HCT116 (cell line): Measurements from ENCODE around the gene ADAMTS9. TPM values are rescaled to one million over a fixed set of nuclear protein-coding genes. Genes with fewer than 3 reads are reported as not detected.

Source experiments
- ATAC-seq: fragments of 200-7000 bp; cut with Tn5 transposase; 2 replicates; pipeline ENCODE4 v1.9.1; 2020; ENCODE audit warnings: mild to moderate bottlenecking, moderate library complexity
- BruUV-seq: library from RNA; stranded (reverse); fragments of 400-500 nt; replicated peaks from 2 replicates; lab custom pipeline; 2021; lab: Mats Ljungman, UMichigan
- CTCF ChIA-PET: fragments of 300-600 bp; sonication (Branson Sonifier 250); formaldehyde crosslinking; loops from one replicate; lab custom pipeline; 2021; ENCODE audit warnings: antibody characterized with exemption; lab: Charles Lee
- POLR2A ChIA-PET: fragments of 300-600, 350-600 bp; sonication (Branson Sonifier 250); formaldehyde crosslinking; loops from one replicate; lab custom pipeline; 2021; ENCODE audit warnings: antibody characterized with exemption; lab: Charles Lee
- RAD21 ChIA-PET, 2 experiments: fragments of 300-600 bp; sonication (Branson Sonifier 250); formaldehyde crosslinking; loops; one replicate each; lab custom pipeline; 2023; ENCODE audit warnings: low total read pairs in 2 of 2; ENCODE audit not compliant: uncharacterized antibody in 2 of 2, unreplicated experiment in 2 of 2, low non-redundant PET in 1 of 2; lab: Charles Lee
- DNase-seq: peaks from one replicate; pipeline ENCODE4 v3.0.0-alpha.2; 2010; ENCODE audit warnings: low read depth, low spot score
- H2AFZ ChIP-seq: fragments of 200-600 bp; shearing (Covaris generic), sonication (generic); 2 replicates; pipeline ENCODE4 v1.6.1; 2017; ENCODE audit warnings: low read depth, mixed run types, mixed read lengths, antibody characterized with exemption, low read length; ENCODE audit not compliant: poor library complexity, severe bottlenecking
- H3K27ac ChIP-seq: 2 replicates; pipeline ENCODE4 v1.5.1; 2012; ENCODE audit warnings: low read depth, low read length
- H3K27me3 ChIP-seq: fragments of 200-600 bp; sonication (generic); 2 replicates; pipeline ENCODE4 v1.6.1; 2016; ENCODE audit warnings: mixed run types, low read length, mixed read lengths; ENCODE audit not compliant: insufficient read depth
- H3K36me3 ChIP-seq, 2 experiments: fragments of 200-500 bp in 1 of 2; fragments of 200-600 bp in 1 of 2; sonication (Bioruptor generic) in 1 of 2; sonication (generic) in 1 of 2; 2 replicates each; pipeline versions ENCODE4 v1.5.1 to v1.6.1; 2014 to 2016; ENCODE audit warnings: low read length in 2 of 2, inconsistent platforms in 1 of 2, mixed read lengths in 1 of 2, mixed run types in 1 of 2; ENCODE audit not compliant: insufficient read depth in 2 of 2, control insufficient read depth in 1 of 2
- H3K4me1 ChIP-seq, 2 experiments: fragments of 200-600 bp in 1 of 2; sonication (generic) in 1 of 2; 2 replicates each; pipeline versions ENCODE4 v1.5.1 to v1.6.1; 2012 to 2017; ENCODE audit warnings: low read length in 2 of 2, inconsistent platforms in 1 of 2, mild to moderate bottlenecking in 1 of 2, mixed read lengths in 1 of 2, mixed run types in 1 of 2, moderate library complexity in 1 of 2; ENCODE audit not compliant: insufficient read depth in 2 of 2, control insufficient read depth in 1 of 2
- H3K4me2 ChIP-seq: fragments of 200-600 bp; sonication (generic); 2 replicates; pipeline ENCODE4 v1.6.1; 2017; ENCODE audit warnings: mixed run types, low read length, mixed read lengths
- H3K4me3 ChIP-seq, 2 experiments: fragments of 200-600 bp in 1 of 2; sonication (generic) in 1 of 2; replicated peaks in 1 of 2; 2 replicates each; pipeline ENCODE4 v1.5.1; 2011 to 2016; ENCODE audit warnings: low read length in 2 of 2, control low read depth in 1 of 2, low read depth in 1 of 2, mild to moderate bottlenecking in 1 of 2, mixed read lengths in 1 of 2, mixed run types in 1 of 2
- H3K79me2 ChIP-seq: fragments of 200-600 bp; sonication (generic); 2 replicates; pipeline ENCODE4 v1.6.1; 2017; ENCODE audit warnings: mild to moderate bottlenecking, mixed run types, low read length, moderate library complexity, mixed read lengths; ENCODE audit not compliant: insufficient read depth
- H3K9ac ChIP-seq: fragments of 200-600 bp; sonication (generic); 2 replicates; pipeline ENCODE4 v1.6.1; 2016; ENCODE audit warnings: low read length, mixed read lengths
- H3K9me2 ChIP-seq: fragments of 200-600 bp; sonication (generic), shearing (Covaris generic); 2 replicates; pipeline ENCODE4 v1.6.1; 2017; ENCODE audit warnings: mixed run types, mild to moderate bottlenecking, moderate library complexity; ENCODE audit not compliant: insufficient read depth
- H3K9me3 ChIP-seq, 2 experiments: fragments of 200-500 bp in 1 of 2; fragments of 200-600 bp in 1 of 2; sonication (Bioruptor generic) in 1 of 2; sonication (generic) in 1 of 2; 2 replicates each; pipeline ENCODE4 v1.6.1; 2014 to 2017; ENCODE audit warnings: low read length in 2 of 2, mixed read lengths in 2 of 2, inconsistent platforms in 1 of 2, low read depth in 1 of 2, mild to moderate bottlenecking in 1 of 2, mixed run types in 1 of 2, moderate library complexity in 1 of 2; ENCODE audit not compliant: control insufficient read depth in 1 of 2, insufficient read depth in 1 of 2
- H4K20me1 ChIP-seq: fragments of 200-600 bp; sonication (generic), shearing (Covaris generic); 2 replicates; pipeline ENCODE4 v1.6.1; 2017; ENCODE audit warnings: mixed run types, mild to moderate bottlenecking, moderate library complexity; ENCODE audit not compliant: insufficient read depth
- JUND ChIP-seq: IDR thresholded peaks from 2 replicates; pipeline ENCODE4 v1.6.1; 2012
- SIN3A ChIP-seq: IDR thresholded peaks from 2 replicates; pipeline ENCODE4 v1.6.1; 2012; ENCODE audit warnings: low read depth
- ZNF274 ChIP-seq: fragments of 200-500 bp; sonication (Bioruptor generic); IDR thresholded peaks from 2 replicates; pipeline ENCODE4 v1.6.1; 2014; ENCODE audit warnings: mild to moderate bottlenecking, low read depth, low read length, inconsistent platforms
- intact Hi-C: fragments of 100-400 bp; cut with micrococcal nuclease; formaldehyde crosslinking; loops from 2 replicates; pipeline ENCODE4 v1.10.0; 2022
- total RNA-seq: library from RNA; stranded (reverse); gene quantifications from one replicate; pipeline ENCODE4 v1.2.1, GENCODE V29; 2021; ENCODE audit not compliant: unreplicated experiment

The ADAMTS9 gene
- total RNA-seq, 1 experiment from 2014 or later: 0.05 TPM

GRCh38 chr3:64489361-64490044 lies 198.3 kb downstream of the ADAMTS9 start:
- Histone ChIP-seq H4K20me1 (no peaks in the 10 kb centered on the region), H3K4me2 (no peak overlapping the region), H3K9me2 (no peaks in the 10 kb centered on the region), H3K27ac (no peak overlapping the region), H3K4me3 (no peak overlapping the region), H2AFZ (no peak overlapping the region), H3K4me1 (no peaks in the 10 kb centered on the region), H3K79me2 (no peaks in the 10 kb centered on the region), H3K36me3 (no peaks in the 10 kb centered on the region), H3K9ac (no peak overlapping the region), H3K9me3 (no peaks in the 10 kb centered on the region), H3K27me3 (peaks cover 9% of the 10 kb centered on the region)
- BruUV-seq: no TSS peak
- TF ChIP-seq JUND (no peak), SIN3A (no peak)
- 0 out of 2 replicates have a peak, but pooled peaks have one; percentile 24 for ATAC-seq
- no peak for DNase-seq
- intact Hi-C loops: loop anchor here (10.0 kb wide), 1 partner anchor 225 kb away; no protein-coding TSS in a partner anchor
- ChIA-PET RAD21 (no interaction called here), POLR2A (no interaction called here), CTCF (no interaction called here)

GRCh38 chr3:64488939-64489338 lies 198.9 kb downstream of the ADAMTS9 start:
- TF ChIP-seq ZNF274: no peak
- intact Hi-C loops: loop anchor here (10.0 kb wide), 1 partner anchor 224 kb away; no protein-coding TSS in a partner anchor
- Histone ChIP-seq H3K9me3 (no peaks in the 10 kb centered on the region), H3K79me2 (no peaks in the 10 kb centered on the region), H2AFZ (no peak overlapping the region), H3K4me3 (no peak overlapping the region), H3K36me3 (no peaks in the 10 kb centered on the region), H3K27me3 (peaks cover 9% of the 10 kb centered on the region), H3K9ac (no peak overlapping the region), H3K27ac (no peak overlapping the region), H3K4me2 (no peak overlapping the region), H3K4me1 (no peaks in the 10 kb centered on the region), H3K9me2 (no peaks in the 10 kb centered on the region), H4K20me1 (no peaks in the 10 kb centered on the region)
- ChIA-PET POLR2A (no interaction called here), RAD21 (no interaction called here), CTCF (no interaction called here)
- DNase-seq (no peak), ATAC-seq (no peak)
- no TSS peak for BruUV-seq
